Measurements from ENCODE around the gene CALCOCO1.

- peak; percentile 61; the same call in 1 of the 2 replicates for TF ChIP-seq JUN (IDR thresholded peaks at IDR 0.05; ENCODE audit: low read depth, low read length)
- peak; percentile 100 for TF ChIP-seq CTCF (IDR thresholded peaks at IDR 0.05; ENCODE audit: control extremely low read depth in 1 of 3, insufficient read depth in 1 of 3, low read depth in 1 of 3, low read length in 3 of 3)
- no peak for TF ChIP-seq CHD1 (IDR thresholded peaks at IDR 0.05; ENCODE audit: low read depth, low read length)
Measured at GRCh38 chr12:53675701-53676607, 51.3 kb downstream of the CALCOCO1 start, which contains the start of gene ATP5MC2.
